C1 segment of cervical spinal cord (tissue), 14 donors: ENCODE measurements around the gene CRB1.

Experiments
- DNase-seq, 14 donors: peaks; one replicate each; lab custom pipeline; 2025; lab: John Stamatoyannopoulos, UW

The CRB1 gene

DNA sequence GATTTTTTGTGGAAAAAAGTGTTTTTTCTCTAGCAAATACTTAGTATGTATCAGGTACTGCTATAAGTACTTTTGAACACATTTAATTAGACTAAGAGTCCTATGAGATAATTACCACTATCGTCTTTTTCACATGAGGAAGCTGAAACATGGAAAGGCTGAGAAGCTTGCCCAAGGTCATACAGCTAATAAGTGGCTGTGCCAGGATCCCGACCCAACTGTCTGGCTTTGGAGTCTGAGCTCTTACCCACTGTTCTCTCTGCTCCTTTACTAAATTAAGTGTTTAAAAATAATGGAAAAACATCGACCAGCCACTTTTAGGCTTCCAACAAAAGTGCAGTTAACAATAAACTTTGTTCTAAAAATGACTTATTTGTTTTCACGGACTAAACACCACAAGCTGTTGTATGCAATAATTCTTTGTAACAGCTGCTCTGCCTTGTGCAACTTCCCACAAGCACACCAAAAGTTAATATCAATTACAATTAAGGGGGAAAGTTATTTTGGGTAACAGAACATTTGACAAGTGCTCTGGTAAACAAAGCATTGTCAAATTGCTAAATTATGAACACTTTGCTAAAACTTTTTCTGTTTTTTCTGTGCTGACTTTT is 75.7 kb downstream of the CRB1 start:
- no peak for DNase-seq

DNA sequence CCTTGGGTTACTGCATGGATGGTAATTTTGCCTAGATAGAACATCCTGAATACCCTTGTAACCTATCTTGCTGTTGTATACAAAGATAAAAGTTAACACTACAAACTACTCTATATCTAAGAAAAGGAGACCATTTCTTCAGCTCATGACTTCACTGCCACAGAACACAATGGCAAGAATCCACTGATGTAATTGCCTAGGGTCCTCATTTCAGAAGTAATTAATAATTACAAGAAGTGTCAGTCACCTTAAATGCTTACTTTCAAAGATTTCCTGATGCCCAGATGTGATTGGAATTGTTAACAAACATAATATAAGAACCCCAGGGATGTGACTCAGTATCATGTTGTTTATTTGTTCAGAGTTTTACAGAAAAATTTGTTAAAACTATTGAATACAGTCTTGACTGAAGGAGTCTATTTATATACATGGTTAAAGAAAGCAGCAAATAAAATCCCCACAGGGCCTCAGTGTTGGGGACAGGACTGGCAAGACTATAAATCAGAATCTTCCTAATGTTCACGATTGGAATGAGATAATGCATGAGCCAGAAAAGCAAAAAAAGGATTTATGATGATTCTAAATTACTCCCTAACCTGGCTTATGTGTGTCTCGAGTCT is 83.9 kb downstream of the CRB1 start:
- no peak for DNase-seq

DNA sequence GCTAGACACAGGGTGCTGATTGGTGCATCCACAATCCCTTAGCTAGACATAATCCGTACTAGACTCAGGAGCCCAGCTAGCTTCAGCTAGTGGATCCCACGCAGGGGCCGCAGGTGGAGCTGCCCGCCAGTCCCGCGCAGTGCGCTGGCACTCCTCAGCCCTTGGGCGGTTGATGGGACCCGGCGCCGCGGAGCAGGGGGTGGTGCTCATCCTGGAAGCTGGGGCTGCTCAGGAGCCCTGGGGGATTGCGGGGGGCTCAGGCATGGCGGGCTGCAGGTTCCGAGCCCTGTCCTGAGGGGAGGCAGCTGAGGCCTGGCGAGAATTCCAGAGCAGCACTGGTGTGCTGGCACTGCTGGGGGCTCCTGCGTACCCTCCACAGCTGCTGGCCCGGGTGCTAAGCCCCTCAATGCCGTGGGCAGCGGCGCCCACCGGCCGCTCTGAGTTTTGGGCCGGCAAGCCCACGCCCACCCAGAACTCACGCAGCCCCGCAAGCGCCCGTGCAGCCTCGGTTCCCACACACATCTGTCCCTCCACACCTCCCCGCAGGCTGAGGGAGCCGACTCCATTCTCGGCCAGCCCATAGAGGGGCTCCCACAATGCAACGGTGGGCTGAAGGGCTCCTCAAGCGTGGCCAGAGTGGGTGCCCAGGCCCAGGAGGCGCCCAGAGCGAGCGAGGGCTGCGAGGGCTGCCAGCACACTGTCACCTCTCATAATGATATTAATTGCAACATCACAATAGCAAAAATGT is 87.4 kb downstream of the CRB1 start:
- no peak for DNase-seq

DNA sequence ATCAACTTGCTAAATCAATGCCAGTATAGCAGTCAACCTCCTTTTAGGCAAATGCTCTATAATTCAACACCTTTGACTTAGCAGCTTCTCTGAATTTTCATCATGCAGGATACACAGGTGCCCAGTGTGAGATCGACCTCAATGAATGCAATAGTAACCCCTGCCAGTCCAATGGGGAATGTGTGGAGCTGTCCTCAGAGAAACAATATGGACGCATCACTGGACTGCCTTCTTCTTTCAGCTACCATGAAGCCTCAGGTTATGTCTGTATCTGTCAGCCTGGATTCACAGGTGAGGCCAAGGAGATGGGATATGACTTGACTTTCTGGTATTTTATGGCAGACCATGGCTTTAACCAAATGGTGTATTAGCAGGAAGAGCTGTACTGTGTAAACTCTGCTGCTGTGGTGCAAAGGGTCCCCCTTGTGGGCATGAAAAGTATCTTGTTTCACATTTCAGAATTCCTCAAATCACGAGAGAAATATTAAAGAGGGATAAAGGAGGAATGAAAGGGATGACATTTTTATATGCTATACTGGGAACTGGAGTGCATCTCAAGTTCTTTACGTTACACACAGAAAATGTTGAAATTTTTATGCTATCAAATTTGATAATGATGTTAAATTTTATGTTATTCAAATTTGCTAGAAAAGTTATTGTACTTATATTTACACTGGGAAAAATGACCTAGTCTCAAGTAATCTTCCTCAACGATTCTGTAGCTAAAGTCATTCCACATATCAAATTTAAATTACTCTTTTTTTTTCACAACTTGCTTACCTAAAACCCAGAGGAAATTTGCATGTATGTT is 88.9 kb downstream of the CRB1 start:
- DNase-seq = peak in 5 of 14 donors; percentile 4 to 20 (median 9)

DNA sequence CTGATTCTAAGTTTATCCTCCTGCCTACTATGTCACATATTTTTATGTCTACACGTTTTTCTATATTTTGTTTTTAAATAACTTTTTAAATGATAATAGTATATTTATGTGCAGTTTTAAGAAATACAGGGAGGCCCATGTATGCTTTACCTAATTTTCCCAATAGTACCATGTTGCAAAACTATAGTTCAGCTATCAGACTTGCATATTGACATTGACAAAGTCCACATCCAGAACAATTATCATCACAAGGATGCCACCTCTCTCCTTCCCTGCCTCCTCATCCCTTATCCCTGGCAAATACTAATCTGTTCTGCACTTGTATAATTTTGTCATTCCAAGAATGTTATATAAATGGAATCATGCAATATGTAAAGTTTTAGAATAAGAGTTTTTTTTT is 90.9 kb downstream of the CRB1 start:
- DNase-seq = no peak

DNA sequence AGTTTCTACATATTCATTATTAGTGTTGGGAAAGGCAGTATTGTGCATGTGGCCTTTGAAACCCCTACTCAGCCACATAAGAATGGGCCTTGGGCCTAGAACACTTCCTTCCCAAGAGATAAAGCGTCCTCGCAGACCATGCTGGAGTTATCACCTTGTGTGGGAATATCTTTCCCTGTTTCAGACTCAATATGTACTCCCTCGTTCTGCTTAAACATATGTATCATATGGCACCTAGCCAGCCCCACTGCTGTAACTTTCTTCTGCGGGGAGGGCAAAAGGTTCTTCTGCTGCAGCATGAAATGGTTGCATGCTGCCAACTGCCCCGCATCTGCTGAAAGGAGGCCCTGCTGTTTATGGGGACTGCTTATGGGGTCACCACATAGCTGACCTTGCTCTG is 92.0 kb downstream of the CRB1 start:
- DNase-seq = no peak

DNA sequence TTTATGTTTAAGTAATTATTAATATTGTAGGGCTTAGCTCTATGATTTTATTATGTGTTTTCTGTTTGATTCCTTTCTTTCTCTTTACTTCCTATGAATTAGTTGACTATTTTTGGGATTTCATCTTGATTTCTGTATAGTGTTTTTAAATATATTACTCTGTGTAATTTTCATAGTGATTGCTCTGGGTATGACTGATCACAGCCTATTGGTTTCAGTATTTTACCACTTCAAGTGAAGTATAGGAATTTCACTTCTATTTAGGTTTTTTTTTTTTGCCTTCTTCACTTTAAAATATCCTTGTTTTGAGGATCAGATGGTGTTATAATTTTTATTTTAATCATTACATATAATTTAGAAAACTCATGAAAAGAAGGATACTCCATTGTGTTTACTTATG is 94.8 kb downstream of the CRB1 start:
- DNase-seq = no peak

DNA sequence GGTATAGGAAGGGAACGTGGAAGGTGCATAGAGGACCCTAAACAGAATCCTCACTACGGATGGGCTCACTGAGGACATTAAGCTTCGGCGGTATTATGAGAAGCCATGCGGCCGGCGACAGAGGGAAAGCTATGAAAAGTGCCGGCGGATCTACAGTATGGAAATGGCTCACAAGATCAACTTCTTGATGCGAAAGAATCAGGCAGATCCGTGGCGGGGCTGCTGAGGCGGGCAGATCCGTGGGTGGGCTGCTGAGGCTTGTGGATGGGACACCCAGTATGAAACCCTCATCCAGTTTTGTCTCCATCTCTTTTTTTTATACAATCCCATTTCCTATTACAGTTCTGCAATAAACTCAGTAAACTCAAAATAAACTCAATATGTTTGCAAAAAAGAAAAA is 95.8 kb downstream of the CRB1 start:
- DNase-seq = no peak

DNA sequence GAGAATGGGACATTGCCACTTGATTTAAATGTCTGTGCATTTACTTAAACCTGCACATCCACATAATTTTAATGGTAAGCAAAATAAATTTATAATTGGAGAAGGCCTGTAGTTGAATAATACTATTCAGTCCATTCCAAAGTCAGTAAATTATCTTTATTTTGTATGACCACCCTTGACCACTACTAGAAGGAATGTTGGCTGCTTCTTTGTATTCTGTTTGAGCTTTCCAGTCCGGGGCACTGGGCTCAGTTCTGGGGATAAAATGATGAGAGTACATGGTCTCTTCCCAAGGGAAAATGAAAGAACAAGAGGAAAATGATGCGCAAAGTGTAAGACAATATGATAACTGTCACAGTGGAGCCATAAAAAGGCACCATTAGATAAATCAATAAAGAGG is 98.9 kb downstream of the CRB1 start:
- no peak for DNase-seq

DNA sequence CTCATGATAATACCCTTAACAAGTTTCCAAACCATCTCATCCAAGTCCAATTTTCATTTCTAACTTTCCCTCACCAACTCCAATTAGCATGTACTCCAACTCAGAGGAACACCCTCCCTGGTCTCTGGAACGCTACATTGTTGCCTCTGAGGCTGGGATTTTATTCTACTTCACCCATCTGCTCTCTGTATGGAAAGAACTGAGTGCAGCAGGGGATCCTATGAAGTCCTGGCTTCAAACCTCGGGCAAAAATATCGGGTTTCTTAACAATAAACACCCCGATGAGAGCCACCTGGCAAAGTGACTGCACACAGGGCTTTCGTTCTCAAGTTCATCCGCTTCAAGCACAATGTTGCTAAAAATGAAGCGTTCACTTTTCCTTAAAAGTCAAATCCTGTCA is 99.6 kb downstream of the CRB1 start:
- DNase-seq = peak in 1 of 14 donors; percentile 38

DNA sequence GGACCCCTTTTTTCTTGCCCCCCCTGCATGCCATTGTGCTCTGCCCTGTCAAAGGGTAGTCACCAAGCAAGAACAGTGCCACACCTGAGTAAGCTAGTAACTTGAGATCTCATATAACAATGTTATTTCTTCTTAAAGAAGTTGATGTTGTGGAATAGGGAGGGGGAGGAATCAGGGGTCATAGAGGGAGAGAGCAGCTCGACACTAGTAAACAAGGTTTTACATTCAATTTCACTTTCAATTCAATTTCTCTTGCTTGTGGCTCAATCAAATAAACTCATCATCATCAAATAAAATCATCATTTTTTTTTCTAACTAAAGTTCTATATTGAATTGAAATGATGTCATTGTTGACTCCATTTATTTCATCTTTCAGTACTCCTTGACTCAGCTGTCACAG is 106.4 kb downstream of the CRB1 start:
- no peak for DNase-seq

DNA sequence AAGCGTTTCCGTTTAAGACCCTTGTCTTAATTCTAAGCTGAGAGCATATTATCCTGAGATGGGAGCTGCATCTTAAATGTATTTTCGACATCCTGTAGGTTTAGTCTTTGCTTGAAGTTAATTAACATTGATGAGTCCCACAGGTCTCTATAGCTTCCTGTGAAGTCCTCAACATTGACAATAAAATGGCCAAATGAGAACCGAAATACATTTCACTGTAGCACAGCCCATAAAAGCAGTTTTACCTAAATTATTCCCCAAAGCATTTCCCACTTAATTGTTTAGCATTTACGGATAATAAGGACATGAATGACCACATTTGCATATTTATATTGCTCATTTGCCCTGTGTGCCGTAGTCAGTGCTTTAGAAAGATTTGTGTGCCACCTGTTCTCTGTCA is 116.4 kb downstream of the CRB1 start:
- no peak for DNase-seq

DNA sequence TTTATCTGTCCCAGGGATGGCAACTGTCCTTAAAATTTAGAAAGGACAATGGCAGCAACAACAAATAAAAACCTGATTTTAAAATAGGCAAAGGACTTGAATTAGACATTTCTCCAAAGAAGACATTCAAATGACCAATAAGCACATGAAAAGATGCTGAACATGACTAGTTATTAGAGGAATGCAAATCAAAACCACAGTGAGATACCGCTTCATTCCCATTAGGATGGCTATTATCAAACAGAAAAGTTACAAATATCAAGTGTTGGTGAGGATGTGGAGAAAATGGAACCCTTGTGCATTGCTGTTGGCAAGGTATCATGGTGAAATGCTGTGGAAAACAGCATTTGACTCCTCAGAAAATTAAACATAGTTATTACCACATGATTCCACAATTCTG is 120.7 kb downstream of the CRB1 start:
- no peak for DNase-seq

DNA sequence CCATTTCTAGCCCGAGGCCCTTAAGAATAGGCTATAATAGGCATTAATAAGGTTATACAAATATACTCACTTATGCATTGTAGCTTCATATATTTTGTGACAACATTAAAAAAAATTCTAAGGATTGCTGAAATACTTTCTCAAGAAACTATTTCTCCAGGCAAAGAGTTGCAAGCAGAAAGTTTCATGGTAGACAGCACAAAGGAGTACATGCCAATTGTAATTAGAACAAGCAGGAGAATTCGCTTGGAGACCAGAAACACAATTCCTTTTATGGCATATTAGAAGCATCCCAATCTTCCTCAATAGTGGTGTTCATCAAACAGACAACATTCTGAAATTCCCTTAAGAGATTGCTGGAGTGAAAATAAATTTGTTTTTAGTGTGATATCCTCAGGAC is 122.8 kb downstream of the CRB1 start:
- no peak for DNase-seq

DNA sequence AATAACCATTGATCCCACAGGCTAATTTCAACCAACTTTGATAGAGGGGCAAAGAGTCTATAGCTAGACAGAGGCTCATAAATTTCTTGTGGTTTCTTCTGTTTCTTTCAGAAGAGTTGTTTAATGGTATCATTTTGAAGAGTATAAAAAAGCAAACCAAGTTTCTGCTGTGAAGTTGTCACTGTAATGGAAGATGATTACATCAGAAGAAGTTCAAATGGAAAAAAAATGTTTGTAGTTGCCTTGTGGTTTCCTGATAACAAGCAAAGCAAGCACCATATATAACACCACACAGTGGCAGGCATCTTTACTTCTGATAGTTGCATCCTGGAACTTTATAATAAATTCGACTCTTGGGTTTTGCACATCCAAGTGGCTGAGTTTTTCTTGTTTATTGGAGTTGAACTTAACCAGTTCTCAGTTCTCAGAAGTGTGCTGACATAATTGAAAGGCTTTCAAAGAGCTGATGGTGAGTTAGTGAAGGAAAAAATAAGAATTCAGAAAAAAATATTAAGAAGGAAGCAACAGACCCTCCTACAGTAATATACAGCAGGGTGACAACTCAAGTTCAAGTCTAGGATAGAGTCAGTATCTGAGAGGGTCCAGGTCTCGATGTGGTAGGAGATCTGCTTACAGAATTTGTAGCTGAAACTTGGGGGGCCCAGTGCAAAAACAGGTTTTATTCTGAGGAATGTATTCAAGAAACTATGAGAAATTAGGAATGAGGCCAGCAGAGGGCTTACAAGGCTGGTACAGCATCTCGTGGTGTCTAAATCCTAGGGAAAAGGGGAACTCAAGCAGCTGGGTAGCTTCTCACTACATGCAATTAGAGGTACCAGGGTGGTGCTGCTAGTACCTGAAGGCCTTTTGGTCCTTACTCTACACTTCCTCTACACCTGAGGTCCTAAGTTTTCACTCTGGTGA is 123.5 kb downstream of the CRB1 start:
- DNase-seq = no peak

DNA sequence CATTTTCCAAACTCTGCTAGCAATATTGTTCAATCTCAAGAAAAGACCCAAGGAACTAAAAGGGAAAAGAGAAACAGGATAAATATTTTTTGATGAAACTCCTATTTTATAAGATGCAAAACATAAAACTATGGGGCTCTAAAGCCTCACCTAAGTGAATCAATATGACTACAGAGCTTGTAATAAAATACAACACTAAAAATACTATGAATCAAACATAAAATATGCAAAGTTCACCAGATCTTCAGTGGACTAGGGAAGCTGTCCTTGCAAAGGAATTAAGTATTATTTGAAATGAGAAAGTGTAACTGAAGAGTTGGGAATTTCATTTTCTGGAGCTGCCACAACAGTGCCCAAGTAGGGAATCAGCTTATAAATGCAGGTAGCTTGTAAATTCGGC is 124.5 kb downstream of the CRB1 start:
- DNase-seq = no peak

DNA sequence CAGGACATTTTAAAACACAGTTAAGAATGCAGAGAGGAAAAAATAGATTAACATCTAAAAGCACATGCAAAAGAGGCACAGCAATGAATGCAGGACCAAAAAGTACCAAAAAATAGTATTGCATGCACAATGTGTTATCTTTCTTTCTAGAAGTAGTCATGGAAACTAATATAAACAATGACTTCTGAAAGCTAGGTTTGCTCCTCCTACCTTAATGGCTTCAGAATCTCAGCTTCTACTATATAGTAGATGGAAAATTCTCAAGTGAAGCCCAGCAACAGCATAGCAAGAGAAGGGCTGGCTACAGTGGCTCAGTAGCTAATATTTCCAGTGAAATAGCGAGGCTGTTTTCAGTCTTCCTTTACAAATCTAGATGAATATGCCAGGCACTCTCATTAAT is 125.1 kb downstream of the CRB1 start:
- no peak for DNase-seq

DNA sequence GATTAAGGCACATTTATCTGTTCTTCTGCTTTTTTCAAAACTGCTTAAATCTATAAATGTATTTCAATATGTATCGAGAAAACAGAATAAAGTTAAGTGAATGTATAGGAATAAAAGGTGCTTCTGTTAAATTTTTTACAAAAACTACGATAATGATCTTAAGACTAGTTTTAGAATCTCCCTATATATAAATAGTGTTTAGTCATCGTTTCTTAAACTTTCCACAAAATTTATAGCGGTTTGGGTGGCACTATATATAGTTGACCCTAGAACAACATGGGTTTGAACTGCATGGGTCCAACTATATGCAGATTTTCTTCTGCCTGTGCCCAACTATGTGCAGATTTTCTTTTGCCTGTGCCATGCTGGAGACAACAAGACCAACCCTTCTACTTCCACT is 125.7 kb downstream of the CRB1 start:
- DNase-seq = no peak

DNA sequence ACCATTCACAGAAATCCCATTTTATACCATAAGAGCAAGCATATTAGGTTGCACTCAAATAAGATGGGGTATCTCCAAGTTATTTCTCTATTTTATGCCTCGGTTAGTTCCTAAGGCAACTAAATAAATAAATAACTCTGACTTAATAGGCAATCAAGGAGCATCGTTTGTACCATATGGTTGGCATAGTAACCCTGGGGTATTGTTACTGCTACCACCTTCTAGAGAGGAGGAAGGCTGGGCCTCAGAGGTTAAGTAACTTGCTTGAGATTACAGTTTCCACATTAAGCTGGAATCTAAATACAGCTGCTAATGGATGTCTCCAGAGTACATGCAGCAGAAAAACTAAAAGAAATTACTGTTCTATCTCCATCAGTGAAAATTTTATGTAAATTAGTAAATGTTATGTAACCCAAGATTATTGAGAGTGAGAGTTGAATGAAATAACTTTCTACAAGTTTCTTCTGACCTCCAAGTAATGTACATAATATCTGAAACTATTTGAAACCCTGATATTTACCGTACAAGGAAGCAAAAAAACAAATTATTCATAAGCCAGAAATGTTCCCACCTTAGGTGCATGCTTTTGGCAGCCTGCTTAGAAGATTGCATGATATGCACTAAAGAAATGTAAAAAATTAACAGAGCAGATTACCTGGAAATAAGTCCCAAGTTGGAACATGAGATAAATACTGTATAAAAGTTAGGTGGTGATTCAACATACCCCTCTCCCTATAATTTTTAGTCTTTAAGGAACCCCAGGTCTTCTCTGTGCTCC is 127.0 kb downstream of the CRB1 start:
- no peak for DNase-seq

DNA sequence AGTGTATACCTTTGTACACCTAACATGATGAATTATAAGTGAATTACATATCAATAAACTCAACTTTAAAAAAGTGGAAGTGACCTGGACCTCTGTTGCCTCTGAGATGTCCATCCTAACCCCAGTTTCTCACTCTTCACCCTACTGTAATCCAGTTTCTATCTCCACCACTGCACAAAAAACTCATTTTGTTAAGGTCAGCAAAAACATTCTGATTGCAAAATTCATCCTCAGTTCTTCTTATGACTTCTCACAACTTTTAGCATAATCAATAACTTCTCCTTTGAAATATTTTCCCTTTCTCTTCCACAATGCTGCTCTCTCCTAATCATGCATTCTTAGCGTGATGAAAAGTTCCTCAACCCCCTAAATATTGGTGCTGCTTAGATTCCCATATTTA is 129.8 kb downstream of the CRB1 start:
- DNase-seq = no peak
